Heart left ventricle (tissue), 13 donors: ENCODE data around the gene CGAS.
"Not testable (repeated sequence)": the region's sequence is repeated elsewhere in the genome, so short reads cannot be mapped to it uniquely, and the experiment has no call there.

ENCODE experiments used
- POLR2A ChIP-seq, 2 donors: fragments of 450-650 bp; IDR thresholded peaks; one replicate each; pipeline ENCODE4 v1.6.1; 2017; ENCODE audit warnings: antibody characterized with exemption in 2 of 2, mild to moderate bottlenecking in 2 of 2, moderate library complexity in 2 of 2
- TF ChIP-seq, protein P1 (sequence below), 12 donors: fragments of 200-600 bp; sonication (generic) in 4 of 12; IDR thresholded peaks; one replicate each; pipeline versions ENCODE4 v1.5.0 to v1.8.0; 2018 to 2022; ENCODE audit warnings: antibody characterized with exemption in 12 of 12, mild to moderate bottlenecking in 5 of 12
- donor health status: ischemic (EF 13 %, LVEDD 7.1; RV severe dilation, severe dysfunction).
- donor health status: DM: no; HTN: yes; CAD: no.
- donor health status: DM: no; HTN: no; CAD: no.
- donor health status: ischemic (EF 25% LVEDD 6.9; RV normal size, moderate dysfunction).
- donor health status: ischemic (EF 25% LVEDD 5.7; RV mildly dilated, moderate dysfunction).
- donor health status: ischemic (EF 35%, LVEDD 5.7; RV mildly dilated, moderate dysfunction).
- donor health status: nonischemic (EF 11% LVEDD 7.7; RV severe dilation, severe dysfunction).
- donor health status: DM: yes; HTN: yes; CAD: no.
- donor health status: PGD.
- donor health status: ischemic (EF 29% LVEDD 5.4; RV normal size, mild dysfunction).
- donor health status: nonischemic (EF 23%, LVEDD 6.1; RV moderate dilation, normal function).

DNA sequence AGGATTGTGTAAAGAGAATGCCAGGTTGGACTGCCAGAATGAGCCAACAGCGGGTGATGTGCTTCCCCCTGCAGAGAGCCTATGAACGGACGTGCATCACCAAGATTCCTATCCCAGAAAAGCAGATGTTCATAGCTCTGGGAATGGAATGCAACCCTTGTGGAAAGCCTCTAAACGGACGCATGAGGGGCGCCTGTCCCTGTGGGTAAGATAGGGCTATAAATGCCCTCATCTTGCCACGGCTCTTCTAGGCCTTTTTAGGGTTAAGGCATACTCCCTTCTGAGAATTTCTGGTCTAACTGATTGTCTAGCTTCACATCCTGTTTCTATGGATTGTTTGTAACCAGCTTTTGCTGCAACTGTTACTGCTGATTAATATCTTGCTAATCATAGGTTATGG lies 7.4 kb upstream of the CGAS start:
- TF ChIP-seq, protein P1, sequence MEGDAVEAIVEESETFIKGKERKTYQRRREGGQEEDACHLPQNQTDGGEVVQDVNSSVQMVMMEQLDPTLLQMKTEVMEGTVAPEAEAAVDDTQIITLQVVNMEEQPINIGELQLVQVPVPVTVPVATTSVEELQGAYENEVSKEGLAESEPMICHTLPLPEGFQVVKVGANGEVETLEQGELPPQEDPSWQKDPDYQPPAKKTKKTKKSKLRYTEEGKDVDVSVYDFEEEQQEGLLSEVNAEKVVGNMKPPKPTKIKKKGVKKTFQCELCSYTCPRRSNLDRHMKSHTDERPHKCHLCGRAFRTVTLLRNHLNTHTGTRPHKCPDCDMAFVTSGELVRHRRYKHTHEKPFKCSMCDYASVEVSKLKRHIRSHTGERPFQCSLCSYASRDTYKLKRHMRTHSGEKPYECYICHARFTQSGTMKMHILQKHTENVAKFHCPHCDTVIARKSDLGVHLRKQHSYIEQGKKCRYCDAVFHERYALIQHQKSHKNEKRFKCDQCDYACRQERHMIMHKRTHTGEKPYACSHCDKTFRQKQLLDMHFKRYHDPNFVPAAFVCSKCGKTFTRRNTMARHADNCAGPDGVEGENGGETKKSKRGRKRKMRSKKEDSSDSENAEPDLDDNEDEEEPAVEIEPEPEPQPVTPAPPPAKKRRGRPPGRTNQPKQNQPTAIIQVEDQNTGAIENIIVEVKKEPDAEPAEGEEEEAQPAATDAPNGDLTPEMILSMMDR (IDR thresholded peaks at IDR 0.05): not testable (repeated sequence)
- not testable (repeated sequence) for TF ChIP-seq POLR2A (IDR thresholded peaks at IDR 0.05)
